ENCODE results near the gene GPR3. TPM values are rescaled to one million over a fixed set of nuclear protein-coding genes. Genes with fewer than 3 reads are reported as not detected.

GPR3 gene
- total and polyA plus RNA-seq, 2 donors (not counting 3 experiments of a cell fraction or from before 2014, with no cell fraction given), result 1.8 TPM

DNA sequence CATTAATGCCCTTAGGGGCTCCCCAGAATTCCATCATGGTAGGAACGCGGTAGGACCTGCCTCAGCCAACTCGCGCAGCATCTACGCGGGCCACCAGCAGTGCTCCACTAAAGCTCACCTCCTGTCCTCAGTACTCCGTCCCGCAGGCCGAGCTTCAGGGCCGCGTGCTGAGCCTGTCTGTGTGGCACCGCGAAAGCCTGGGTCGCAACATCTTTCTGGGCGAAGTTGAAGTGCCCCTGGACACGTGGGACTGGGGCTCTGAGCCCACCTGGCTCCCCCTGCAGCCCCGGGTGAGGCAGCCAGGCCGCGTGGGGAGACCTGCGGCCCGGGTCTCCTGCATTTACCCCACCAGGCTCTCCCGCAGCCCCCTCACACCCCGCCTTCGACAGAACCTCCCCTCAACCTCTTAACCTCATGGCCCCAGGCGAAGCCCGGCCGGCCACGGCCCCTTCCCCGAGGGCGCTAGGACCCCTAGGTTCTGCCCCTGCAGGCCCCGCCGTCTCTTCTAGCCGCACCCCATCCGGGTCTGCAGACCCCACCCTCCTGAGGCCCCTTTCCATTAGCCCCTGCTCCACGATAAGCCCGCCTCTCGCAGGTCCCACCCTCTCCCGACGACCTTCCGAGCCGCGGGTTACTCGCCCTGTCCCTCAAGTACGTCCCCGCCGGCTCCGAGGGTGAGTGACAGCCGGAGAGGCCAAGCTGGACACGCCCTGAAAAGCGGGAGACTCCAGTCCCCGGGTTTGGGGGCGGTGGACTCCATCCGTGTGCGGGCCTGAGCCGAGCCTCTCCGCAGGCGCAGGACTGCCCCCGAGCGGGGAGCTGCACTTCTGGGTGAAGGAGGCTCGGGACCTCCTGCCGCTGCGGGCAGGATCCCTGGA, 41.5 kb upstream of the GPR3 start:
- Histone ChIP-seq H3K79me2 (ENCODE audit: control insufficient read depth, insufficient read depth, low read length) (no peaks in the 10 kb centered on the region), H3K27ac (ENCODE audit: insufficient read depth, low read depth, low read length) (no peak overlapping the region), H3K4me1 (ENCODE audit: control insufficient read depth, extremely low read depth, insufficient read depth, low read length) (peaks cover 7% of the 10 kb centered on the region), H3K9ac (replicated peaks; ENCODE audit: extremely low read depth, insufficient read depth, low read length) (no peak overlapping the region), H2AFZ (ENCODE audit: low read depth, low read length) (peak overlapping the region; percentile 49), H3K36me3 (ENCODE audit: control insufficient read depth in 2 of 2, extremely low read depth in 1 of 2, insufficient read depth in 2 of 2, low read length in 2 of 2) (peaks cover 0 to 2% of the 10 kb centered on the region in 2 experiments), H3K4me2 (ENCODE audit: insufficient read depth, low read length) (no peak overlapping the region), H3K4me3 (replicated peaks in 1 of 3; ENCODE audit: insufficient read depth in 1 of 3, low read depth in 1 of 3, low read length in 3 of 3) (no peak overlapping the region), H3K27me3 (ENCODE audit: control insufficient read depth in 2 of 2, insufficient read depth in 2 of 2, low read length in 2 of 2) (peaks cover 2 to 5% of the 10 kb centered on the region in 2 experiments), H4K20me1 (replicated peaks; ENCODE audit: control insufficient read depth, extremely low read depth, insufficient read depth, low read length) (no peaks in the 10 kb centered on the region), H3K9me3 (replicated peaks; ENCODE audit: control insufficient read depth, insufficient read depth, low read length) (no peaks in the 10 kb centered on the region), H3K9me1 (replicated peaks; ENCODE audit: control insufficient read depth, extremely low read depth, insufficient read depth, low read length) (no peaks in the 10 kb centered on the region)
- TF ChIP-seq MYC (IDR thresholded peaks at IDR 0.05; ENCODE audit: low read depth, low read length), result no peak
- no peak for TF ChIP-seq GATA2 (IDR thresholded peaks at IDR 0.05; ENCODE audit: insufficient read depth, insufficient read length, low read depth, low read length)
- TF ChIP-seq POLR2A (IDR thresholded peaks at IDR 0.05; ENCODE audit: low read depth, low read length), result no peak
- TF ChIP-seq FOS (IDR thresholded peaks at IDR 0.05; ENCODE audit: borderline replicate concordance, insufficient read depth, low read length), result no peak
- TF ChIP-seq, protein P1, sequence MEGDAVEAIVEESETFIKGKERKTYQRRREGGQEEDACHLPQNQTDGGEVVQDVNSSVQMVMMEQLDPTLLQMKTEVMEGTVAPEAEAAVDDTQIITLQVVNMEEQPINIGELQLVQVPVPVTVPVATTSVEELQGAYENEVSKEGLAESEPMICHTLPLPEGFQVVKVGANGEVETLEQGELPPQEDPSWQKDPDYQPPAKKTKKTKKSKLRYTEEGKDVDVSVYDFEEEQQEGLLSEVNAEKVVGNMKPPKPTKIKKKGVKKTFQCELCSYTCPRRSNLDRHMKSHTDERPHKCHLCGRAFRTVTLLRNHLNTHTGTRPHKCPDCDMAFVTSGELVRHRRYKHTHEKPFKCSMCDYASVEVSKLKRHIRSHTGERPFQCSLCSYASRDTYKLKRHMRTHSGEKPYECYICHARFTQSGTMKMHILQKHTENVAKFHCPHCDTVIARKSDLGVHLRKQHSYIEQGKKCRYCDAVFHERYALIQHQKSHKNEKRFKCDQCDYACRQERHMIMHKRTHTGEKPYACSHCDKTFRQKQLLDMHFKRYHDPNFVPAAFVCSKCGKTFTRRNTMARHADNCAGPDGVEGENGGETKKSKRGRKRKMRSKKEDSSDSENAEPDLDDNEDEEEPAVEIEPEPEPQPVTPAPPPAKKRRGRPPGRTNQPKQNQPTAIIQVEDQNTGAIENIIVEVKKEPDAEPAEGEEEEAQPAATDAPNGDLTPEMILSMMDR (IDR thresholded peaks at IDR 0.05; ENCODE audit: extremely low read depth in 1 of 2, insufficient read depth in 1 of 2, low read depth in 1 of 2, low read length in 2 of 2), result no peak
- TF ChIP-seq, protein P2, sequence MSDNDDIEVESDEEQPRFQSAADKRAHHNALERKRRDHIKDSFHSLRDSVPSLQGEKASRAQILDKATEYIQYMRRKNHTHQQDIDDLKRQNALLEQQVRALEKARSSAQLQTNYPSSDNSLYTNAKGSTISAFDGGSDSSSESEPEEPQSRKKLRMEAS (IDR thresholded peaks at IDR 0.05; ENCODE audit: insufficient read depth, insufficient read length), result no peak
- TF ChIP-seq EZH2 (IDR thresholded peaks at IDR 0.05; ENCODE audit: borderline replicate concordance, low read depth, low read length, severe bottlenecking), result peak; percentile 59
- no peak for TF ChIP-seq JUN (IDR thresholded peaks at IDR 0.05; ENCODE audit: borderline replicate concordance, insufficient read depth, insufficient read length, low read depth)
- ChIA-PET CTCF (interaction anchor here (0.8 to 3.5 kb wide), 13 partner anchors 12 to 256 kb away, joined by 3 to 15 read pairs (median 5); partner anchors contain the start of genes FCN3 and MAP3K6), POLR2A (no interaction called here)
- no TSS peak for BruUV-seq (replicated peaks)
- intact Hi-C loops (cut with micrococcal nuclease), result no loop called here
- DNase-seq (ENCODE audit: low read depth, low spot score) (no peak), FAIRE-seq (no peak)
- dilution Hi-C loops (cut with MboI; ENCODE audit: extremely low pct_ligation_motif_present, low sequenced_read_pairs), result no loop called here
